WTC11 (cell line): ENCODE results near the gene CBFA2T3. TPM values are rescaled to one million over a fixed set of nuclear protein-coding genes. Genes with fewer than 3 reads are reported as not detected.

Experiments used
- ATAC-seq: fragments of 200-7000 bp; cut with Tn5 transposase; 2 replicates; pipeline ENCODE4 v1.10.0; 2021; ENCODE audit warnings: mild to moderate bottlenecking, moderate library complexity
- CTCF ChIA-PET: fragments of 300-600 bp; sonication (Branson Sonifier 250); formaldehyde crosslinking; loops from one replicate; lab custom pipeline; 2021; ENCODE audit warnings: antibody characterized with exemption; lab: Charles Lee
- POLR2A ChIA-PET: fragments of 350-600 bp; sonication (Branson Sonifier 250); formaldehyde crosslinking; loops from one replicate; lab custom pipeline; 2021; ENCODE audit warnings: antibody characterized with exemption; lab: Charles Lee
- DNase-seq: peaks from one replicate; pipeline ENCODE4 v3.0.0; 2021; ENCODE audit warnings: low spot score
- H3K27ac Mint-ChIP-seq: 2 replicates; pipeline ENCODE4 v1.8.0; 2021; ENCODE audit warnings: mixed read lengths
- H3K27me3 Mint-ChIP-seq: 2 replicates; pipeline ENCODE4 v1.8.0; 2021; ENCODE audit warnings: low read depth, mild to moderate bottlenecking, moderate library complexity, mixed read lengths
- H3K36me3 Mint-ChIP-seq: 2 replicates; pipeline ENCODE4 v1.8.0; 2021; ENCODE audit warnings: mixed read lengths
- H3K4me1 Mint-ChIP-seq: 2 replicates; pipeline ENCODE4 v1.8.0; 2022; ENCODE audit warnings: mixed read lengths
- H3K4me3 Mint-ChIP-seq: 2 replicates; pipeline ENCODE4 v1.8.0; 2021; ENCODE audit warnings: mild to moderate bottlenecking, moderate library complexity, mixed read lengths
- H3K9me3 Mint-ChIP-seq: 2 replicates; pipeline ENCODE4 v1.8.0; 2021; ENCODE audit warnings: mixed read lengths
- ARID4B ChIP-seq: sonication (generic); formaldehyde crosslinking; IDR thresholded peaks from 2 replicates; pipeline ENCODE4 v1.8.0; 2023; ENCODE audit warnings: missing genetic modification reagents, mild to moderate bottlenecking, borderline replicate concordance
- ATF1 ChIP-seq: sonication (generic); formaldehyde crosslinking; IDR thresholded peaks from 2 replicates; pipeline ENCODE4 v1.8.1; 2023; ENCODE audit warnings: mild to moderate bottlenecking, moderate library complexity, missing genetic modification reagents
- ATF2 ChIP-seq: sonication (generic); formaldehyde crosslinking; IDR thresholded peaks from 2 replicates; pipeline ENCODE4 v1.8.1; 2022; ENCODE audit warnings: low read depth, missing genetic modification reagents, borderline replicate concordance
- ATF3 ChIP-seq: sonication (generic); formaldehyde crosslinking; conservative IDR thresholded peaks from 2 replicates; pipeline ENCODE4 v1.8.1; 2022; ENCODE audit warnings: mild to moderate bottlenecking, missing genetic modification reagents
- E2F1 ChIP-seq: sonication (generic); formaldehyde crosslinking; IDR thresholded peaks from 2 replicates; pipeline ENCODE4 v1.8.0; 2022; ENCODE audit warnings: mild to moderate bottlenecking, missing genetic modification reagents
- ERG ChIP-seq: fragments of 250-450 bp; sonication (Bioruptor Pico); IDR thresholded peaks from 2 replicates; pipeline ENCODE4 v1.8.0; 2021; ENCODE audit warnings: mild to moderate bottlenecking
- GABPB1 ChIP-seq: sonication (generic); formaldehyde crosslinking; IDR thresholded peaks from 2 replicates; pipeline ENCODE4 v1.8.1; 2023; ENCODE audit warnings: mild to moderate bottlenecking, missing genetic modification reagents
- GTF2I ChIP-seq: fragments of 250-450 bp; sonication (Bioruptor Pico); conservative IDR thresholded peaks from 2 replicates; pipeline ENCODE4 v1.4.0; 2021; ENCODE audit warnings: mild to moderate bottlenecking
- HMGA2 ChIP-seq: fragments of 250-450 bp; sonication (Bioruptor Pico); IDR thresholded peaks from 2 replicates; pipeline ENCODE4 v1.4.0; 2021; ENCODE audit warnings: mild to moderate bottlenecking, moderate library complexity
- JAZF1 ChIP-seq: fragments of 250-450 bp; sonication (Bioruptor Pico); IDR thresholded peaks from 2 replicates; pipeline ENCODE4 v1.9.0; 2021; ENCODE audit warnings: moderate library complexity, mild to moderate bottlenecking, inconsistent platforms
- MYBL2 ChIP-seq: sonication (generic); formaldehyde crosslinking; IDR thresholded peaks from 2 replicates; pipeline ENCODE4 v1.8.1; 2023; ENCODE audit warnings: mild to moderate bottlenecking, moderate library complexity, missing genetic modification reagents
- NFYB ChIP-seq: sonication (generic); formaldehyde crosslinking; conservative IDR thresholded peaks from 2 replicates; pipeline ENCODE4 v1.8.0; 2022; ENCODE audit warnings: low read depth, missing genetic modification reagents
- NR1H2 ChIP-seq: sonication (generic); formaldehyde crosslinking; IDR thresholded peaks from 2 replicates; pipeline ENCODE4 v1.9.0; 2021; ENCODE audit warnings: mild to moderate bottlenecking, moderate library complexity, missing genetic modification reagents
- NR2C2 ChIP-seq: sonication (generic); formaldehyde crosslinking; IDR thresholded peaks from 2 replicates; pipeline ENCODE4 v1.8.0; 2022; ENCODE audit warnings: mild to moderate bottlenecking, missing genetic modification reagents
- NR3C1 ChIP-seq: sonication (generic); formaldehyde crosslinking; conservative IDR thresholded peaks from 2 replicates; pipeline ENCODE4 v1.8.1; 2023; ENCODE audit warnings: low read depth, mild to moderate bottlenecking, missing genetic modification reagents
- RORB ChIP-seq: fragments of 250-450 bp; sonication (Bioruptor Pico); IDR thresholded peaks from 2 replicates; pipeline ENCODE4 v1.9.0; 2021; ENCODE audit warnings: mild to moderate bottlenecking
- TEAD4 ChIP-seq: sonication (generic); formaldehyde crosslinking; IDR thresholded peaks from 2 replicates; pipeline ENCODE4 v1.8.0; 2022; ENCODE audit warnings: mild to moderate bottlenecking, missing genetic modification reagents
- USF2 ChIP-seq: sonication (generic); formaldehyde crosslinking; IDR thresholded peaks from 2 replicates; pipeline ENCODE4 v1.8.1; 2023; ENCODE audit warnings: mild to moderate bottlenecking, missing genetic modification reagents, moderate library complexity
- ZNF121 ChIP-seq: sonication (generic); formaldehyde crosslinking; IDR thresholded peaks from 2 replicates; pipeline ENCODE4 v1.8.0; 2023; ENCODE audit warnings: missing genetic modification reagents
- ZNF138 ChIP-seq: sonication (generic); formaldehyde crosslinking; conservative IDR thresholded peaks from 2 replicates; pipeline ENCODE4 v1.8.1; 2022; ENCODE audit warnings: mild to moderate bottlenecking, moderate library complexity, missing genetic modification reagents
- ZNF232 ChIP-seq: sonication (generic); formaldehyde crosslinking; IDR thresholded peaks from 2 replicates; pipeline ENCODE4 v1.8.0; 2022; ENCODE audit warnings: mild to moderate bottlenecking, missing genetic modification reagents
- ZNF671 ChIP-seq: fragments of 250-450 bp; sonication (Bioruptor Pico); IDR thresholded peaks from 2 replicates; pipeline ENCODE4 v1.8.0; 2021; ENCODE audit warnings: mild to moderate bottlenecking
- total RNA-seq: library from RNA; stranded (reverse); gene quantifications from 3 replicates; pipeline ENCODE4 v1.2.3, GENCODE V29; 2021

The CBFA2T3 gene
- total RNA-seq, 1 experiment from 2014 or later = 2.6 TPM

- POLR2A ChIA-PET = interaction anchor here (1.0 kb wide), 1 partner anchor 24 kb away, joined by 5 read pairs; no protein-coding TSS in a partner anchor
- Mint-ChIP-seq H3K4me1 (no peaks in the 10 kb centered on the region), H3K27me3 (no peaks in the 10 kb centered on the region; the same call in 1 of the 2 replicates), H3K9me3 (no peaks in the 10 kb centered on the region), H3K36me3 (no peaks in the 10 kb centered on the region), H3K27ac (no peak overlapping the region), H3K4me3 (no peak overlapping the region)
- ATAC-seq = no peak
- TF ChIP-seq E2F1 (CRISPR knock-in tag) (no peak), JAZF1 (no peak), ZNF232 (no peak), ZNF121 (CRISPR knock-in tag) (no peak), ERG (CRISPR knock-in tag) (no peak), NR3C1 (CRISPR knock-in tag) (no peak), ZNF671 (no peak), ARID4B (CRISPR knock-in tag) (no peak), ATF3 (no peak), MYBL2 (CRISPR knock-in tag) (no peak), RORB (CRISPR knock-in tag) (no peak), USF2 (no peak), NFYB (CRISPR knock-in tag) (no peak), GTF2I (no peak)
- TF ChIP-seq, all 79 proteins: peak for 0
- CTCF ChIA-PET = interaction anchor here (0.9 to 3.0 kb wide), 7 partner anchors 24 to 285 kb away, joined by 3 to 18 read pairs (median 14); partner anchors contain the start of genes GALNS and TRAPPC2L
- no peak for DNase-seq
These were observed 95.2 kb downstream of the CBFA2T3 start for GRCh38 chr16:88881675-88882357.

- Mint-ChIP-seq H3K4me1 (no peaks in the 10 kb centered on the region), H3K36me3 (no peaks in the 10 kb centered on the region), H3K9me3 (no peaks in the 10 kb centered on the region), H3K27me3 (no peaks in the 10 kb centered on the region; the same call in 1 of the 2 replicates), H3K27ac (no peak overlapping the region), H3K4me3 (no peak overlapping the region)
- POLR2A ChIA-PET = interaction anchor here (0.6 to 1.0 kb wide), 2 partner anchors 23 to 48 kb away, joined by 4 to 5 read pairs; no protein-coding TSS in a partner anchor
- DNase-seq = peak; percentile 41
- CTCF ChIA-PET = interaction anchor here (0.7 to 3.0 kb wide), 13 partner anchors 20 to 286 kb away, joined by 3 to 18 read pairs (median 5); partner anchors contain the start of genes GALNS and TRAPPC2L
- ATAC-seq = peak; percentile 51
- no peak for TF ChIP-seq ZNF138 (CRISPR knock-in tag)
- no peak for TF ChIP-seq NR2C2 (CRISPR knock-in tag)
- TF ChIP-seq HMGA2 = no peak
- no peak for TF ChIP-seq E2F1 (CRISPR knock-in tag)
- TF ChIP-seq ATF2 (CRISPR knock-in tag) = no peak
- TF ChIP-seq NR1H2 (CRISPR knock-in tag) = no peak
- TF ChIP-seq TEAD4 (CRISPR knock-in tag) = no peak
- TF ChIP-seq GABPB1 (CRISPR knock-in tag) = no peak
- TF ChIP-seq ATF1 = no peak
These were observed 95.9 kb downstream of the CBFA2T3 start for GRCh38 chr16:88881007-88881615.
